ENCODE measurements around the gene REX1BD. TPM values are rescaled to one million over a fixed set of nuclear protein-coding genes. Genes with fewer than 3 reads are reported as not detected.

The REX1BD gene
- total and polyA plus RNA-seq, 9 donors: 5.3 to 146 (median 66.7) TPM

DNA sequence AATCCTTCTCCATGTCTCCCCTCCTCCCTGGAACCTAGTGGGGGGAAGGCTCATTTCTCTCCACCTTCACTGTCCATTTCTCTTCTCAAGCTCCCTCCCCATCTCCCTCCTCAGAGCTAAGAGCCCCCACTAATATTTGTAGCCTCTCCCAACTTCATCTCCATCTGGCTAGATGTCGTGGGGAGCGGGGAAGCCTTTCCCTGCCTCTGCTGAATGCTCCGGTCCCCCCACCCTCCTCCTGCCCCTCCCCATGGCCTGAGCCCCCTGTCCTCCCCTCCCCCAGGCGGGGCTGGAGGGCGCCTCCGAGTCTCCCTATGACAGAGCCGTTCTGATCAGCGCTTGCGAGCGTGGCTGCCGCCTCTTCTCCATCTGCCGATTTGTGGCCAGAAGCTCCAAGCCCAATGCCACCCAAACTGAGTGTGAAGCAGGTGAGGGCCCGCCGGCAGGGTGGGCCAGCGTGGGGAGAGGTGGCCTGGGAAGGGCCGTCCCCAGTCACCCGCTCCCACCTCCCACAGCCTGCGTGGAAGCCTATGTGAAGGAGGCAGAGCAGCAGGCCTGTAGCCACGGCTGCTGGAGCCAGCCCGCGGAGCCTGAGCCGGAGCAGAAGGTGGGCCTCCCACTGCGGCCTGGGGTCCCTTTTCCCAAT is 25.1 kb downstream of the REX1BD start:
- WGBS, 3 donors: 43 to 57% (median 47%) methylated on average over 20 to 23 of the region's 23 CpGs
- no peaks in the 10 kb centered on the region for H3K36me3 ChIP-seq
- TF ChIP-seq EP300 (IDR thresholded peaks at IDR 0.05) (no peak), POLR2A (IDR thresholded peaks at IDR 0.05) (no peak)
- TF ChIP-seq, protein P1, sequence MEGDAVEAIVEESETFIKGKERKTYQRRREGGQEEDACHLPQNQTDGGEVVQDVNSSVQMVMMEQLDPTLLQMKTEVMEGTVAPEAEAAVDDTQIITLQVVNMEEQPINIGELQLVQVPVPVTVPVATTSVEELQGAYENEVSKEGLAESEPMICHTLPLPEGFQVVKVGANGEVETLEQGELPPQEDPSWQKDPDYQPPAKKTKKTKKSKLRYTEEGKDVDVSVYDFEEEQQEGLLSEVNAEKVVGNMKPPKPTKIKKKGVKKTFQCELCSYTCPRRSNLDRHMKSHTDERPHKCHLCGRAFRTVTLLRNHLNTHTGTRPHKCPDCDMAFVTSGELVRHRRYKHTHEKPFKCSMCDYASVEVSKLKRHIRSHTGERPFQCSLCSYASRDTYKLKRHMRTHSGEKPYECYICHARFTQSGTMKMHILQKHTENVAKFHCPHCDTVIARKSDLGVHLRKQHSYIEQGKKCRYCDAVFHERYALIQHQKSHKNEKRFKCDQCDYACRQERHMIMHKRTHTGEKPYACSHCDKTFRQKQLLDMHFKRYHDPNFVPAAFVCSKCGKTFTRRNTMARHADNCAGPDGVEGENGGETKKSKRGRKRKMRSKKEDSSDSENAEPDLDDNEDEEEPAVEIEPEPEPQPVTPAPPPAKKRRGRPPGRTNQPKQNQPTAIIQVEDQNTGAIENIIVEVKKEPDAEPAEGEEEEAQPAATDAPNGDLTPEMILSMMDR (IDR thresholded peaks at IDR 0.05): no peak
- H3K4me1 ChIP-seq (ENCODE audit: insufficient read depth): peaks cover 3% of the 10 kb centered on the region
- no peaks in the 10 kb centered on the region for H3K9me3 ChIP-seq
- H3K4me3 ChIP-seq: no peak overlapping the region
- intact Hi-C loops (cut with DNase I): no loop called here
- H3K27ac ChIP-seq: no peak overlapping the region
- no peak for DNase-seq
- H3K27me3 ChIP-seq: peaks cover 3% of the 10 kb centered on the region

GRCh38 chr19:18616023-18616422 is 27.4 kb downstream of the REX1BD start:
- no peak overlapping the region for H3K4me3 ChIP-seq
- H3K4me1 ChIP-seq (ENCODE audit: insufficient read depth): peaks cover 3% of the 10 kb centered on the region
- intact Hi-C loops (cut with DNase I): no loop called here
- H3K9me3 ChIP-seq: no peaks in the 10 kb centered on the region
- H3K27ac ChIP-seq: no peak overlapping the region
- no peak for DNase-seq
- TF ChIP-seq, protein P1 (IDR thresholded peaks at IDR 0.05): no peak
- TF ChIP-seq POLR2A (IDR thresholded peaks at IDR 0.05): no peak
- TF ChIP-seq EP300 (IDR thresholded peaks at IDR 0.05): no peak
- 87 to 97% (median 94%) methylated on average over 3 of the region's 3 CpGs for WGBS, 3 donors
- H3K36me3 ChIP-seq: no peaks in the 10 kb centered on the region
- peaks cover 3% of the 10 kb centered on the region for H3K27me3 ChIP-seq

DNA sequence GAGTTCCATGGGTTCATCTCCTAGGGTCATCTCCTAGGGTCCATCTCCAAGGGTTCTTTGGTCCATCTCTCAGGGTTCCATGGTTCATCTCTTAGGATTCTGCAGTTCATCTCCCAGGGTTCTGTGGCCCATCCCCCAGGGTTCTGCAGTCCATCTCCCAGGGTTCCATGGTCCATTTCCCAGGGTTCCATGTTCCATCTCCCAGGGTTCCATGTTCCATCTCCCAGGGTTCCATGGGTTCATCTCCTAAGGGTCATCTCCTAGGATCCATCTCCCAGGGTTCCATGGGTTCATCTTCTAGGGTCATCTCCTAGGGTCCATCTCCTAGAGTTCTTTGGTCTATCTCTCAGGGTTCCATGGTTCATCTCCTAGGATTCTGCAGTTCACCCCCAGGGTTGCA is 29.0 kb downstream of the REX1BD start:
- Histone ChIP-seq H3K36me3 (no peaks in the 10 kb centered on the region), H3K4me3 (no peak overlapping the region), H3K27me3 (peaks cover 3% of the 10 kb centered on the region), H3K9me3 (no peaks in the 10 kb centered on the region), H3K27ac (no peak overlapping the region), H3K4me1 (ENCODE audit: insufficient read depth) (peaks cover 3% of the 10 kb centered on the region)
- intact Hi-C loops (cut with DNase I): no loop called here
- TF ChIP-seq POLR2A (IDR thresholded peaks at IDR 0.05): no peak
- TF ChIP-seq, protein P1 (IDR thresholded peaks at IDR 0.05): no peak
- no peak for TF ChIP-seq EP300 (IDR thresholded peaks at IDR 0.05)
- DNase-seq: no peak

DNA sequence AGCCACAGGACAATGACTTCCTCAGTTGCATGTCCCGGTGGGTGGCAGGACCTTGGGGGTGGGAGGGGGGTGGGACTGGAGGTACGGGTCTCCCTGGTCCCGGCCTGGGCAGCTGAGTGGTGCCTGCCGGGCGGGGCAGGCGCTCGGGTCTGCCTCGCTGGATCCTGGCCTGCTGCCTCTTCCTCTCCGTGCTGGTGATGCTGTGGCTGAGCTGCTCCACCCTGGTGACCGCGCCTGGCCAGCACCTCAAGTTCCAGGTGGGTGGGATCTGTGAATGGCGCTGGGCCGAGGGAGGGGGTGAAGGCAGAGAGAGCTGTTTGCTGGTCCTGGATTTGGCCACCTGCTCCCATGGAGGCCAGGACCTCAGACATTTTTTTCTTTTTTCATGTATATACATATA is 29.6 kb downstream of the REX1BD start:
- Histone ChIP-seq H3K36me3 (no peaks in the 10 kb centered on the region), H3K27ac (no peak overlapping the region), H3K9me3 (no peaks in the 10 kb centered on the region), H3K4me3 (no peak overlapping the region), H3K27me3 (no peaks in the 10 kb centered on the region), H3K4me1 (ENCODE audit: insufficient read depth) (no peaks in the 10 kb centered on the region)
- WGBS, 3 donors: 91 to 95% (median 91%) methylated on average over 13 of the region's 13 CpGs
- TF ChIP-seq EP300 (IDR thresholded peaks at IDR 0.05) (no peak), POLR2A (IDR thresholded peaks at IDR 0.05) (no peak)
- TF ChIP-seq, protein P1 (IDR thresholded peaks at IDR 0.05): no peak
- intact Hi-C loops (cut with DNase I): no loop called here
- DNase-seq: no peak

All from ovary (tissue), 9 donors.